GM12874 (cell line): ENCODE data around the gene NKX2-2.

ENCODE experiments used
- TF ChIP-seq, protein P1 (sequence below): IDR thresholded peaks from 2 replicates; pipeline ENCODE4 v1.5.1; 2011; ENCODE audit warnings: low read depth, mild to moderate bottlenecking, control low read depth, low read length, moderate library complexity; ENCODE audit not compliant: insufficient read depth

Gene NKX2-2

GRCh38 chr20:21528870-21529269 lies 15.0 kb upstream of the NKX2-2 start:
- TF ChIP-seq, protein P1, sequence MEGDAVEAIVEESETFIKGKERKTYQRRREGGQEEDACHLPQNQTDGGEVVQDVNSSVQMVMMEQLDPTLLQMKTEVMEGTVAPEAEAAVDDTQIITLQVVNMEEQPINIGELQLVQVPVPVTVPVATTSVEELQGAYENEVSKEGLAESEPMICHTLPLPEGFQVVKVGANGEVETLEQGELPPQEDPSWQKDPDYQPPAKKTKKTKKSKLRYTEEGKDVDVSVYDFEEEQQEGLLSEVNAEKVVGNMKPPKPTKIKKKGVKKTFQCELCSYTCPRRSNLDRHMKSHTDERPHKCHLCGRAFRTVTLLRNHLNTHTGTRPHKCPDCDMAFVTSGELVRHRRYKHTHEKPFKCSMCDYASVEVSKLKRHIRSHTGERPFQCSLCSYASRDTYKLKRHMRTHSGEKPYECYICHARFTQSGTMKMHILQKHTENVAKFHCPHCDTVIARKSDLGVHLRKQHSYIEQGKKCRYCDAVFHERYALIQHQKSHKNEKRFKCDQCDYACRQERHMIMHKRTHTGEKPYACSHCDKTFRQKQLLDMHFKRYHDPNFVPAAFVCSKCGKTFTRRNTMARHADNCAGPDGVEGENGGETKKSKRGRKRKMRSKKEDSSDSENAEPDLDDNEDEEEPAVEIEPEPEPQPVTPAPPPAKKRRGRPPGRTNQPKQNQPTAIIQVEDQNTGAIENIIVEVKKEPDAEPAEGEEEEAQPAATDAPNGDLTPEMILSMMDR = no peak

DNA sequence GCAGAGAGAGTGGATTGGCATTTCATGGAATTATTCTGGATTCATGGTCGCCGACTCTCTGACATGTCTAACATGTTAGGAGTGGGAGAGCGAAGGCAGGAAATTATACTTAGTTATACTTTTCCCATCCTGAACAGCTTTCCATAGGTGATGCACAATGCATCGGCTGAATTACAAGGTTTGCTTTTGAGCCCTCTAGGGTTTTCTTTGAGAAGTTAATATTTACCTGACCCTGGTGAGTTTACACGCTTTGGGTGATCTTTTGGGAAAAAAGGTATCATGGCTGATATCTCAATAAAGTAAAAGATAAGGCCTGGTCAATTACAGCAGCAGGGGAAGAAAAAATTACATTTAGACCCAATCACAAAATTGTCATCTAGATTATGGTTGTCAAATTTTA lies 14.0 kb upstream of the NKX2-2 start:
- TF ChIP-seq, protein P1 = no peak

DNA sequence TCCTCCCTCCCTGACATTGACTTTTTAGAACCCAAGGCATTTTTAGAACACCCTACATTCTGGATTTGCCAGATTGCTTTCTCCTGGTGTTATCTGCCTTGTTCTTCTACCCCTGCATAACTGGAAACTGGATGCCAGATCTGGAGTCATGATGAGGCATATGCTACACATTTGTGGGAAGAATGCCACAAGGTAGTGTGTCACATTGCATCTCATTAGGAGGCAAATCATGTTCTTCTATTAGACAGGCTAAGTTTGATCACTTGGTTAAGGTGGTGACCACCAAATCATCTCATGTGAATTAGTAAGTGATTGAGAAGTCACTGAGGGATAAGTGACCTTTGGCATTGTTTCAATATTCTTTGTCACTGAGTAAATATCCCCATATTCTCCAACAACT lies 12.9 kb upstream of the NKX2-2 start:
- TF ChIP-seq, protein P1 = no peak

DNA sequence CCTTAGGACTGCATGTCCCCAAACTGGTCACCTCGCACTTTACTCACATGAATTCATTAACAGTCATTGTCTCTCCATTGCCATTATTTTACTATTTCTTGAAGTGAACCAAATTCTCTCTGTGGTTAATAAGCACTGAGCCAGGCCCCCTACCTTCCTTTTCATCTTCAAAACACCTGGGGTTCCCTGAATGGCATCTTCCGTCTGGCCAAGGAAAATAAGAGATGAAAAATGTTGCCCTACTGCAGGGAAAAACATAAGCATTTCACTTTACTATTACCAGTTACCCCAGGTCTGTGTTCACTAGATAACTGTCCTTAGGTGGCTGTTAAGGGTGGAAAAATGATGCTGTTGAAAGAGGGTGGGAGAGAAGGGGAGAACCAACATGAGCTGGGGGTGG lies 10.0 kb upstream of the NKX2-2 start:
- TF ChIP-seq, protein P1 = no peak

GRCh38 chr20:21523281-21523868 lies 9.5 kb upstream of the NKX2-2 start:
- TF ChIP-seq, protein P1 = no peak

DNA sequence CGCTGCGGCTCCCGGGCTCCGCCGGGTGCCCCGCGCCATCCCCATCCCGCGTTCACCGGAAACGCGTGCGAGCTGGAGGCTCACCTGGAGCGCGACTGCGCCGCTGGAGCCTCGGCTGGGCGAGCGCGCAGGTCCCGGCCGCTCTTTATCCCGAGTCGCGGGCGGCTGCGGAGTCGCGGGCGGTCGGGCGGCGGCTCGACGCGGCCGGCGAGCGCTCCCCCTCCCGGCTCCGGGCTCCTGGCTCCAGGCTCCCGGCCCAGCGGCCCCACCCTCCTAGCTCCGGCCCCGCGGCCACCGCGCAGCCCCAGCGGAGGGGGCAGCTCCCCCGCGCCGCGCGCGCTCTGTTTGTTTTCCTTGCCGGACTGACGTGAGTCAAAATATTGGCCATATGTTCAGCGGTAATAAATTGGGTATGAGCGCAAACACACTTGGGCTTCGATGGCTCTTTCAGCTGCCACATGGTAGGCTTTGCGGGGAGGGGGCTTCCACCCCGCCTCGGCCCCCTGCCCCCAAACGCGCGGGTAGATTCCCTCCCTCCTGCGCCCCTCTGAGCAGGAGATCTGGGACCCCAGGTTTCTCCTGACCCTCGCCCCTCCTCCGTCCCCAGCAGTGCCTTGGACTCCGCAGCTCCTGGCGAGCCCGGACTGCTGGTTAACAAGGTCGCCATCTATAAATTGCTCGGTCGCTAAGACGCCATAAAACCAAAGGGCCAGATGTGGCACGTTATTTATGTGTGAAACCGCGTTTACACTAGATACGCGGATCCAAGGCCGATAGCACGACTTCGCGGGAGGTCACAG lies 8.8 kb upstream of the NKX2-2 start:
- TF ChIP-seq, protein P1 = no peak

GRCh38 chr20:21521596-21522480 lies 8.0 kb upstream of the NKX2-2 start:
- TF ChIP-seq, protein P1 = no peak
